Progenitor cell of endocrine pancreas (in vitro differentiated cells): ENCODE results near the gene ELK1. TPM values are rescaled to one million over a fixed set of nuclear protein-coding genes. Genes with fewer than 3 reads are reported as not detected.
"Not testable (repeated sequence)": the region's sequence is repeated elsewhere in the genome, so short reads cannot be mapped to it uniquely, and the experiment has no call there.

Source experiments
- DNase-seq: peaks from one replicate; pipeline ENCODE4 v3.0.0; 2021; ENCODE audit warnings: low spot score; ENCODE audit not compliant: unreplicated experiment
- H3K27ac Mint-ChIP-seq: 2 replicates; pipeline ENCODE4 v1.8.0; 2021; ENCODE audit warnings: mild to moderate bottlenecking, moderate library complexity, mixed read lengths
- H3K27me3 Mint-ChIP-seq: 2 replicates; pipeline ENCODE4 v1.8.0; 2021; ENCODE audit warnings: mixed read lengths
- H3K36me3 Mint-ChIP-seq: 2 replicates; pipeline ENCODE4 v1.8.0; 2022; ENCODE audit warnings: mixed read lengths; ENCODE audit not compliant: insufficient read depth
- H3K4me1 Mint-ChIP-seq: 2 replicates; pipeline ENCODE4 v1.8.0; 2021; ENCODE audit warnings: low read depth, mixed read lengths
- H3K4me3 Mint-ChIP-seq: 2 replicates; pipeline ENCODE4 v1.8.0; 2021; ENCODE audit warnings: low read depth, mild to moderate bottlenecking, moderate library complexity, mixed read lengths
- H3K9me3 Mint-ChIP-seq: 2 replicates; pipeline ENCODE4 v1.8.0; 2021; ENCODE audit warnings: low read depth, mixed read lengths
- CTCF ChIP-seq: fragments of 200-600 bp; sonication (generic); IDR thresholded peaks from one replicate; pipeline ENCODE4 v1.5.0; 2021; ENCODE audit warnings: antibody characterized with exemption, mild to moderate bottlenecking; ENCODE audit not compliant: unreplicated experiment
- total RNA-seq: library from RNA; stranded (reverse); gene quantifications from 2 replicates; pipeline ENCODE4 v1.2.1, GENCODE V29; 2021

ELK1 gene
- total RNA-seq, 1 donor from 2014 or later: 24.7 TPM

- no peaks in the 10 kb centered on the region for H3K36me3 Mint-ChIP-seq
- DNase-seq: no peak
- no peaks in the 10 kb centered on the region for H3K4me1 Mint-ChIP-seq
- H3K27ac Mint-ChIP-seq: no peak overlapping the region
- no peak for TF ChIP-seq CTCF
- H3K27me3 Mint-ChIP-seq: no peaks in the 10 kb centered on the region
- H3K9me3 Mint-ChIP-seq: peaks cover 18% of the 10 kb centered on the region
- no peak overlapping the region for H3K4me3 Mint-ChIP-seq
Observed at GRCh38 chrX:47605024-47605423, 45.3 kb downstream of the ELK1 start.

- H3K9me3 Mint-ChIP-seq: peaks cover 21% of the 10 kb centered on the region
- H3K4me3 Mint-ChIP-seq, DNase-seq, H3K27me3 Mint-ChIP-seq, H3K27ac Mint-ChIP-seq, H3K4me1 Mint-ChIP-seq, H3K36me3 Mint-ChIP-seq: not testable (repeated sequence)
Observed at GRCh38 chrX:47603125-47603524, 47.2 kb downstream of the ELK1 start.

- no peak for DNase-seq
- Mint-ChIP-seq H3K4me1 (no peaks in the 10 kb centered on the region), H3K36me3 (no peaks in the 10 kb centered on the region), H3K27me3 (no peaks in the 10 kb centered on the region), H3K4me3 (no peak overlapping the region), H3K27ac (no peak overlapping the region), H3K9me3 (peaks cover 36% of the 10 kb centered on the region)
- no peak for TF ChIP-seq CTCF
Observed at GRCh38 chrX:47597222-47597621, 53.1 kb downstream of the ELK1 start.

GRCh38 chrX:47596256-47596655 lies 54.1 kb downstream of the ELK1 start:
- H3K27ac Mint-ChIP-seq: no peak overlapping the region
- no peaks in the 10 kb centered on the region for H3K4me1 Mint-ChIP-seq
- no peaks in the 10 kb centered on the region for H3K27me3 Mint-ChIP-seq
- peaks cover 29% of the 10 kb centered on the region for H3K9me3 Mint-ChIP-seq
- no peak for TF ChIP-seq CTCF
- no peak overlapping the region for H3K4me3 Mint-ChIP-seq
- no peaks in the 10 kb centered on the region for H3K36me3 Mint-ChIP-seq
- no peak for DNase-seq

- no peak for TF ChIP-seq CTCF
- no peak for DNase-seq
- Mint-ChIP-seq H3K27ac (no peak overlapping the region), H3K4me3 (no peak overlapping the region), H3K9me3 (peaks cover 24% of the 10 kb centered on the region), H3K36me3 (no peaks in the 10 kb centered on the region), H3K27me3 (no peaks in the 10 kb centered on the region), H3K4me1 (no peaks in the 10 kb centered on the region)
Observed at GRCh38 chrX:47595716-47596251, 54.6 kb downstream of the ELK1 start.

GRCh38 chrX:47593522-47593921 lies 56.8 kb downstream of the ELK1 start:
- H3K9me3 Mint-ChIP-seq: peaks cover 19% of the 10 kb centered on the region
- H3K4me3 Mint-ChIP-seq: no peak overlapping the region
- H3K36me3 Mint-ChIP-seq: no peaks in the 10 kb centered on the region
- H3K27me3 Mint-ChIP-seq: no peaks in the 10 kb centered on the region
- no peak overlapping the region for H3K27ac Mint-ChIP-seq
- H3K4me1 Mint-ChIP-seq: no peaks in the 10 kb centered on the region
- TF ChIP-seq CTCF: no peak
- no peak for DNase-seq
